ENCODE measurements around the gene DIAPH3. TPM values are rescaled to one million over a fixed set of nuclear protein-coding genes. Genes with fewer than 3 reads are reported as not detected.

Gene DIAPH3
- total and polyA plus RNA-seq, 7 donors: 0.16 to 3.8 (median 1.1) TPM; not detected in 1

GRCh38 chr13:59686798-59687394 lies 476.8 kb downstream of the DIAPH3 start:
- WGBS, 2 donors: 79 to 87% methylated on average over 2 of the region's 2 CpGs
- no peak overlapping the region for H3K4me3 ChIP-seq
- no peak for TF ChIP-seq EP300 (IDR thresholded peaks at IDR 0.05)
- TF ChIP-seq POLR2A (IDR thresholded peaks at IDR 0.05): no peak
- TF ChIP-seq POLR2AphosphoS5 (IDR thresholded peaks at IDR 0.05): no peak
- TF ChIP-seq, protein P1, sequence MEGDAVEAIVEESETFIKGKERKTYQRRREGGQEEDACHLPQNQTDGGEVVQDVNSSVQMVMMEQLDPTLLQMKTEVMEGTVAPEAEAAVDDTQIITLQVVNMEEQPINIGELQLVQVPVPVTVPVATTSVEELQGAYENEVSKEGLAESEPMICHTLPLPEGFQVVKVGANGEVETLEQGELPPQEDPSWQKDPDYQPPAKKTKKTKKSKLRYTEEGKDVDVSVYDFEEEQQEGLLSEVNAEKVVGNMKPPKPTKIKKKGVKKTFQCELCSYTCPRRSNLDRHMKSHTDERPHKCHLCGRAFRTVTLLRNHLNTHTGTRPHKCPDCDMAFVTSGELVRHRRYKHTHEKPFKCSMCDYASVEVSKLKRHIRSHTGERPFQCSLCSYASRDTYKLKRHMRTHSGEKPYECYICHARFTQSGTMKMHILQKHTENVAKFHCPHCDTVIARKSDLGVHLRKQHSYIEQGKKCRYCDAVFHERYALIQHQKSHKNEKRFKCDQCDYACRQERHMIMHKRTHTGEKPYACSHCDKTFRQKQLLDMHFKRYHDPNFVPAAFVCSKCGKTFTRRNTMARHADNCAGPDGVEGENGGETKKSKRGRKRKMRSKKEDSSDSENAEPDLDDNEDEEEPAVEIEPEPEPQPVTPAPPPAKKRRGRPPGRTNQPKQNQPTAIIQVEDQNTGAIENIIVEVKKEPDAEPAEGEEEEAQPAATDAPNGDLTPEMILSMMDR (IDR thresholded peaks at IDR 0.05): no peak
- no peak for DNase-seq
- peaks cover 0 to 8% (median 2%) of the 10 kb centered on the region in 4 donors for H3K4me1 ChIP-seq
- no peaks in the 10 kb centered on the region for H3K36me3 ChIP-seq
- intact Hi-C loops (cut with DNase I): no loop called here
- no peaks in the 10 kb centered on the region for H3K9me3 ChIP-seq
- no peak overlapping the region for H3K27ac ChIP-seq
- no peaks in the 10 kb centered on the region for H3K27me3 ChIP-seq

DNA sequence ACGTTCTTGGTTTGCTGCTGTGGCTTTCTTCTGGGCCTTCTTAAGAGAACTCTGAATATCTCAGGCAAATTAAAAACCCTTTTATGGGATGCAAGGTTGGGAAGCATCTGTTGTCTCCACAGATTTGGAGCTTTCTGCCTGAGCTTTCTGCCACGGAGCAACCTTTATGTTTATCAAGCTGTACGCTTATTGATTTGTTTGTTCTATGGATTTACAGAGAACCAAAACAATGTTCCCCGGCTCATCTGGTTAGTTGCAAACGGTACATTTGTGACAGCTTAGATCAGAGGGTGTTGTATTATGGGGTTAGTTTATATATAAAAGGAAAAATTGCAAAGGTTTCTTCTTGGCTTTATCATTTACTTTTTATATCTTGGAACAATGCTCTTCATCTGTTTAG lies 479.6 kb downstream of the DIAPH3 start:
- Histone ChIP-seq H3K4me3 (no peak overlapping the region), H3K27me3 (no peaks in the 10 kb centered on the region), H3K9me3 (no peaks in the 10 kb centered on the region), H3K4me1 (no peaks in the 10 kb centered on the region), H3K27ac (no peak overlapping the region), H3K36me3 (no peaks in the 10 kb centered on the region)
- intact Hi-C loops (cut with DNase I): no loop called here
- no peak for TF ChIP-seq POLR2A (IDR thresholded peaks at IDR 0.05)
- no peak for TF ChIP-seq EP300 (IDR thresholded peaks at IDR 0.05)
- no peak for TF ChIP-seq POLR2AphosphoS5 (IDR thresholded peaks at IDR 0.05)
- TF ChIP-seq, protein P1 (IDR thresholded peaks at IDR 0.05): no peak
- no peak for DNase-seq
- WGBS, 2 donors: 83 to 84% methylated on average over 5 of the region's 5 CpGs

- H3K27ac ChIP-seq: no peak overlapping the region
- no peaks in the 10 kb centered on the region for H3K27me3 ChIP-seq
- no peaks in the 10 kb centered on the region for H3K4me1 ChIP-seq
- no peaks in the 10 kb centered on the region for H3K36me3 ChIP-seq
- DNase-seq: no peak
- 84 to 98% methylated on average over 1 of the region's 1 CpG for WGBS, 2 donors
- intact Hi-C loops (cut with DNase I): no loop called here
- no peaks in the 10 kb centered on the region for H3K9me3 ChIP-seq
- no peak overlapping the region for H3K4me3 ChIP-seq
- TF ChIP-seq, protein P1 (IDR thresholded peaks at IDR 0.05): no peak
- no peak for TF ChIP-seq POLR2AphosphoS5 (IDR thresholded peaks at IDR 0.05)
- TF ChIP-seq POLR2A (IDR thresholded peaks at IDR 0.05): no peak
- no peak for TF ChIP-seq EP300 (IDR thresholded peaks at IDR 0.05)
Measured at GRCh38 chr13:59681636-59682311, 482.0 kb downstream of the DIAPH3 start.

DNA sequence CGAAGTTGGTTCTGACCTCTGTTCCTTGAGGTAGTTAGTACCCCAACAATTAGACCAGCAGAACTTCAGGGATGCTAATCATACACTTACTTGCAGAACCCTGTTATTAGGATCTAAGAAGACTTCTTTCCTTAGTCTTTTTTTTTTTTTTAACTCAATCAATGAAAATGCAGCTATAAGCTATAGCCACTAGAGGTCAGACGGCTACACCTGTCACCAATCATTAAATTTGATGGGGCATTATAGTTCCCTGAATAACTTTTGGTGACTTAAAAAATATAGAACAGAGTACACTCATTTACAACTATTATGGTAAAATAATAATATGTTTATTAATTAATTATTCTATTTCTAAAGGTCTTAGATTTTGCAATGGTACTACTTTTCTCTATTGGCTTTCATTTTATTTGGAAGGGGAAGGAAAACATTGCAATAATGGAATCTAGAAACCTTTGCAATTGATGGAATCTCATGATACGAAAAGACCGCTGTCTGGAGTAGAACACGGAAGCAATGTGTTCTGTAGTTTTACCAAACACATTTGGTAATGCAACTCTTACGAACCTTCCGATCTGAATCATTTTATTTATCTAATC lies 483.2 kb downstream of the DIAPH3 start:
- TF ChIP-seq POLR2A (IDR thresholded peaks at IDR 0.05) (no peak), EP300 (IDR thresholded peaks at IDR 0.05) (no peak), POLR2AphosphoS5 (IDR thresholded peaks at IDR 0.05) (no peak)
- TF ChIP-seq, protein P1 (IDR thresholded peaks at IDR 0.05): peak in 3 of 4 experiments; percentile 15 to 46 (median 17)
- no peak overlapping the region for H3K4me3 ChIP-seq
- H3K27ac ChIP-seq: no peak overlapping the region
- H3K27me3 ChIP-seq: no peaks in the 10 kb centered on the region
- no peak for DNase-seq
- intact Hi-C loops (cut with DNase I): no loop called here
- H3K36me3 ChIP-seq: no peaks in the 10 kb centered on the region
- no peaks in the 10 kb centered on the region for H3K9me3 ChIP-seq
- WGBS, 2 donors: 67 to 75% methylated on average over 7 of the region's 7 CpGs
- no peaks in the 10 kb centered on the region for H3K4me1 ChIP-seq

Measured in sigmoid colon (tissue), 7 donors.